ENCODE results near the gene S100P.
A peak's percentile ranks its signal among the peaks of the same experiment; 100 is the strongest.
"Not testable (repeated sequence)": the region's sequence is repeated elsewhere in the genome, so short reads cannot be mapped to it uniquely, and the experiment has no call there.

The S100P gene

GRCh38 chr4:6671648-6672047 lies 22.0 kb upstream of the S100P start:
- no peak for DNase-seq
- in situ Hi-C loops (cut with HindIII; ENCODE audit: low pct_ligation_motif_present, low pct_unique_long_range_greater_than_20kb, low sequenced_read_pairs), result no loop called here

GRCh38 chr4:6672131-6672530 lies 21.5 kb upstream of the S100P start:
- DNase-seq, result no peak
- in situ Hi-C loops (cut with HindIII; ENCODE audit: low pct_ligation_motif_present, low pct_unique_long_range_greater_than_20kb, low sequenced_read_pairs), result no loop called here

- DNase-seq; in situ Hi-C loops (cut with HindIII; ENCODE audit: low pct_ligation_motif_present, low pct_unique_long_range_greater_than_20kb, low sequenced_read_pairs): not testable (repeated sequence)
Measured at GRCh38 chr4:6672541-6673190, 21.0 kb upstream of the S100P start.

- in situ Hi-C loops (cut with HindIII; ENCODE audit: low pct_ligation_motif_present, low pct_unique_long_range_greater_than_20kb, low sequenced_read_pairs), result not testable (repeated sequence)
- DNase-seq, result peak; percentile 17
Measured at GRCh38 chr4:6673191-6673659, 20.5 kb upstream of the S100P start.

GRCh38 chr4:6673660-6674499 lies 19.8 kb upstream of the S100P start:
- in situ Hi-C loops (cut with HindIII; ENCODE audit: low pct_ligation_motif_present, low pct_unique_long_range_greater_than_20kb, low sequenced_read_pairs), result no loop called here
- DNase-seq, result peak; percentile 92

GRCh38 chr4:6674500-6675149 lies 19.1 kb upstream of the S100P start:
- peak; percentile 48 for DNase-seq
- in situ Hi-C loops (cut with HindIII; ENCODE audit: low pct_ligation_motif_present, low pct_unique_long_range_greater_than_20kb, low sequenced_read_pairs), result no loop called here

GRCh38 chr4:6676722-6677558 lies 16.7 kb upstream of the S100P start:
- in situ Hi-C loops (cut with HindIII; ENCODE audit: low pct_ligation_motif_present, low pct_unique_long_range_greater_than_20kb, low sequenced_read_pairs), result no loop called here
- no peak for DNase-seq

GRCh38 chr4:6680372-6681034 lies 13.2 kb upstream of the S100P start:
- no peak for DNase-seq
- in situ Hi-C loops (cut with HindIII; ENCODE audit: low pct_ligation_motif_present, low pct_unique_long_range_greater_than_20kb, low sequenced_read_pairs), result no loop called here

- in situ Hi-C loops (cut with HindIII; ENCODE audit: low pct_ligation_motif_present, low pct_unique_long_range_greater_than_20kb, low sequenced_read_pairs), result no loop called here
- no peak for DNase-seq
Measured at GRCh38 chr4:6681191-6681590, 12.5 kb upstream of the S100P start.

GRCh38 chr4:6682862-6683590 lies 10.7 kb upstream of the S100P start:
- DNase-seq, result no peak
- in situ Hi-C loops (cut with HindIII; ENCODE audit: low pct_ligation_motif_present, low pct_unique_long_range_greater_than_20kb, low sequenced_read_pairs), result no loop called here

GRCh38 chr4:6684656-6685055 lies 9.0 kb upstream of the S100P start:
- in situ Hi-C loops (cut with HindIII; ENCODE audit: low pct_ligation_motif_present, low pct_unique_long_range_greater_than_20kb, low sequenced_read_pairs), result no loop called here
- DNase-seq, result no peak

- DNase-seq, result no peak
- in situ Hi-C loops (cut with HindIII; ENCODE audit: low pct_ligation_motif_present, low pct_unique_long_range_greater_than_20kb, low sequenced_read_pairs), result no loop called here
Measured at GRCh38 chr4:6686104-6686787, 7.4 kb upstream of the S100P start.

- DNase-seq, result no peak
- in situ Hi-C loops (cut with HindIII; ENCODE audit: low pct_ligation_motif_present, low pct_unique_long_range_greater_than_20kb, low sequenced_read_pairs), result no loop called here
Measured at GRCh38 chr4:6687947-6688878, 5.5 kb upstream of the S100P start.

GRCh38 chr4:6688879-6689505 lies 4.7 kb upstream of the S100P start:
- DNase-seq, result peak; percentile 82
- in situ Hi-C loops (cut with HindIII; ENCODE audit: low pct_ligation_motif_present, low pct_unique_long_range_greater_than_20kb, low sequenced_read_pairs), result no loop called here

GRCh38 chr4:6689506-6689960 lies 4.1 kb upstream of the S100P start:
- no peak for DNase-seq
- in situ Hi-C loops (cut with HindIII; ENCODE audit: low pct_ligation_motif_present, low pct_unique_long_range_greater_than_20kb, low sequenced_read_pairs), result no loop called here

- in situ Hi-C loops (cut with HindIII; ENCODE audit: low pct_ligation_motif_present, low pct_unique_long_range_greater_than_20kb, low sequenced_read_pairs), result no loop called here
- no peak for DNase-seq
Measured at GRCh38 chr4:6692379-6692778, 1.3 kb upstream of the S100P start.

All from ACHN (cell line).